ENCODE results near the gene CLEC1B.
"Not testable (repeated sequence)": the region's sequence is repeated elsewhere in the genome, so short reads cannot be mapped to it uniquely, and the experiment has no call there.

Gene CLEC1B

DNA sequence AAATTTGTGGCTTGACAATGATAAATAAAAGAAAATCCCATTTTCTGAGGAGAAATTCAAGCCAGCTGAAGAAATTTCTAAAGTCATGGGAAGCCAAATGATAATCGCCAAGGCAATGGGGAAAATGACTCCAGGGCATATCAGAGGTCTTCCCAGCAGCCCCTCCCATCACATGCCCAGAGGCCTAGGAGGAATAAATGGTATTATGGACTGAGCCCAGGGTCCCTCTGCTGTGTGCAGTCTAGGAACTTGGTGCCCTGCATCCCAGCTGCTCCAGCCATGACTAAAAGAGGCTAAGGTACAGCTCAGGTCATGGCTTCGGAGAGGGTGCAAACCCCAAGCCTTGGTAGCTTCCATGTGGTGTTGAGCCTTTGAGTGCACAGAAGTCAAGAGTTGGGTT lies 23.3 kb downstream of the CLEC1B start:
- no peak for DNase-seq

DNA sequence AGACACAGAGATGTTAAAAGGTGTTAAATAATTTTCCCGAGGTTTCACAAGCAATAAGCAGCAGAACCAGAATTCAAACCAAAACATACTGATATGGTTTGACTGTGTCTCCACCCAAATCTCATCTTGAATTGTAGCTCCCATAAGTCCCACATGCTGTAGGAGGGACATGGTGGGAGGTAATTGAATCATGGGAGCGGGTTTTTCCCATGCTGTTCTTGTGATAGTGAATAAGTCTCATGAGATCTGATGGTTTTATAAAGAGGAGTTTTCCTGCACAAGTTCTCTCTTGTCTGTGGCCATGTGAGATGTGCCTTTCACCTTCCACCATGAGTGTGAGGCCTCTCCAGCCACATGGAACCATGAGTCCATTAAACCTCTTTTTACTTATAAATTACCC lies 24.2 kb downstream of the CLEC1B start:
- not testable (repeated sequence) for DNase-seq

DNA sequence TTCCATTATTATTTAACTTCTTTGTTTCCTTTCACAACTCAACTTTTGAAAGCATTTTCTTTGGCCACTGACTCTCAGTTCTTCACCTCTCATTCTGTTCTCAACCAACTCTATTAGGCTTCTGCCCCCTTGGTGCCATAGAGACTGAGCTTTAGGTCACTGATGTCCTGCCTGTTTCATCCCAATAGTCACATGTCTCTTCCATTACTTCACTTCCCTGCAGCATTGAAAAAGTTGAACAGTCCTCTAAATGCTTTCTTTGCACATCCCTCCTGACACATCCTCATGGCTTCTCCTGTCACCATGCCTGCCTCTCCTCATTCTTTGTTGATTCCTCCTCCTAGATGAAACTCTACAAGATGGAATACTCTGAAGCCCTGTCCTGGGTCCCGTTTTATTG lies 25.0 kb downstream of the CLEC1B start:
- no peak for DNase-seq

DNA sequence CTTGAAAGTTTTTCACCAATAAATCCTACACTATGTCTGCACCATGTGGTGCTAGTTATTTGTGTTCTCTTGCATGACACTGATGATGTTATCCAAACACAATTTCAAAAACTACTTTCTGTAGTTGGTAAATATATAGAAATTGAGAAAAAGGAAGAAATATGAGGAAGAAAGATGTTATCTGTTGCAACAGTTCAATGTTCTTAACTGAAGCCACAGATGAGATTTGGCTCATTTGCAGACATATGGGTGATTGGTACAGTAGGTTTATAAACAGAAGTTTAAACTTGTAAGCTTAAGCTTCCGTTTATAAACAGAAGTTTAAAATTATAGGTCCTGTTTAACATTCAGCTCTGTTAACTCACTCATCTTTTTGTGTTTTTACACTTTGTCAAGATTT lies 27.7 kb downstream of the CLEC1B start, which contains the start of gene CLEC12A:
Gene CLEC12A, plus strand, starts transcription at position 229 of the 400 bp plus-strand sequence. CDS start 188 bp downstream, outside the sequence.
- DNase-seq: no peak

DNA sequence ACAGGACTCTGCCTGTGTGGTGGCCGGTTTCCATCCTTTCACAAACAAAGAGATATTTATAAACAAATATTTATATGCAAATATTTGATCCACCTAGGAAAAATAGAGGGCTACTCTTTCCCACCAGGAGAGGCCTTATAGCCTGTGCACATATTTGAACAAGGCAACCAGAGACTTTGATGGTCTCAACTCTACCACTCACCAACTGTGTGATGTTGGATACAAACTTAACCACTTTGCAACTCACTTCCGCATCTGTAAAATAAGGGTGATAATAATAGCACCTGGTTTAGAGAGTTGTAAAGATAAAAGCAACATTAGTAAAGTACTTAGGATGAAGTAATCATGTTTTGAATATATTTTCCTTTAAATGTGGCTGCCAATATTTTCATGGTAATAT lies 29.2 kb downstream of the CLEC1B start:
- DNase-seq: no peak

DNA sequence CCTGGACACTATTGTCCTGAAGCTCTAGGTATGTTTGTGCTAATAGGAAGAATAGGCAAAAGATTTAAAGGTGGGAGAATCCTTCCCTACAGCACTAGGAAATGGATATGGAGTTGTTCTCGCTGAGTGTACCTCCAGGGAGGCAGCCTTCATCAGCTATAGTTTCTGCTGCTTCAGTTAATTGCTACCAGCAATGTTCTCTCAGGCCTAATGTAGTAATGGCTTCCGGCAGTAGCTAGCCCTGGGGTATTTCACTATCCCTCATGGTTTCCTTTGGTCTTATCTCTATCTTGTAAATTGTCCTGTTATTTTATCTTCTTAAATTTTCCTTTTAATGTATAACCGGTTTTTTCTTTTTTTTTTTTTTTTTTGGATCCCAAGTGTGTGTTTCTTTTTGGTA lies 37.0 kb downstream of the CLEC1B start:
- DNase-seq: no peak

DNA sequence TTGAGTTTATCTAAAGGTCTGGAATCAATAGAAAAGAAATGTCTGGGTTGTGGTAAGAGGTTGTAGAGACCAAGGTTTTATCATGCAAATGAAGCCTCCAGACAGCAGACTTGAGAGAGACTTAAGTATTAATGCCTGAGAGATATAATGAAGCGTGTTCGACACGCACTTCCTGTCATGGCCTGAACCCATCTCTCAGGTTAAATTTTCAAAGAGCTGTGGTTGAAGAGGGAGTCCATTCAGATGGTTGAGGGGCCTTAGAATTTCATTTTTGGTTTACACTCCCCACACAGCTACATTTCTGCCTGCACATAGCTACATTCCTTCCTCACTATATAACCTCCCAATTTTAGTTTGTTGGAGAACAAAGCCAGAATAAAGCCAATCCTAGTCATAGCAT lies 37.8 kb downstream of the CLEC1B start:
- DNase-seq: no peak

DNA sequence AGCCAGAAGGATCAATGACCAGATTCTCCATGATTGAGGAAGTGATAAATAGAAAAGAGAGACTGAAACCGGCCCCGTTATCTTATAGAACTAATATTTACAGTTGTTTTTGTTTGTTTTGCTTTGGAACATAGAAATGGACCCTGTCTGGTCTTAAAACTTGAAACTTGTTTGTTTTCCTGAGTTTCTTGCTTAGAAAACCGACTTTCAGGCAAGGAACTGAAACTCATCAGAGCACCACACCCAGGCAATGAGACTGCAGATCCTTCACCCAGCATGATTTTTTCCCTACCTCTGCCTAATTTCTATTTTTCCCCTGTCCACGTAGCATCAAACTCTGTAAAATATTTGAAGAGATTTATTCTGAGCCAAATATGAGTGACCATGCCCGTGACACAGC lies 38.3 kb downstream of the CLEC1B start:
- DNase-seq: no peak

DNA sequence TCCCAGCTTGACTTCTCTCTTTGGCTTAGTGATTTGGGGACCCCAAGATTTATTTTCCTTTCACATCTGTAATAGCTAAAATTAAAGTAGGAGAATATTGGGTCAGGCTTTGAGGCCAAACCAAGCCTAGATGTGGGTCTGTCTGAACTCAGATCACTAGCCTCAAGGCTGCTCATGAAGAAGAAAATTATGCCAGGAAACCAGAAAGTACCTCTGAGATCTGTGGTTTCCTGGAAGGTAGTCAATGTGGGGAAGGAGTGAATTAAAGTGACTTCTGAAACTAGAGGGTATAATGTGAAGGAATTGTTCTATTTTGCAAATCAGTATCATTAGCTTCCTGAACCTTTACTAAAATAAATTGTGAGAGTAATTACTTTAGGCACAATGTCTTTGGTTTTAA lies 41.1 kb downstream of the CLEC1B start:
- no peak for DNase-seq

DNA sequence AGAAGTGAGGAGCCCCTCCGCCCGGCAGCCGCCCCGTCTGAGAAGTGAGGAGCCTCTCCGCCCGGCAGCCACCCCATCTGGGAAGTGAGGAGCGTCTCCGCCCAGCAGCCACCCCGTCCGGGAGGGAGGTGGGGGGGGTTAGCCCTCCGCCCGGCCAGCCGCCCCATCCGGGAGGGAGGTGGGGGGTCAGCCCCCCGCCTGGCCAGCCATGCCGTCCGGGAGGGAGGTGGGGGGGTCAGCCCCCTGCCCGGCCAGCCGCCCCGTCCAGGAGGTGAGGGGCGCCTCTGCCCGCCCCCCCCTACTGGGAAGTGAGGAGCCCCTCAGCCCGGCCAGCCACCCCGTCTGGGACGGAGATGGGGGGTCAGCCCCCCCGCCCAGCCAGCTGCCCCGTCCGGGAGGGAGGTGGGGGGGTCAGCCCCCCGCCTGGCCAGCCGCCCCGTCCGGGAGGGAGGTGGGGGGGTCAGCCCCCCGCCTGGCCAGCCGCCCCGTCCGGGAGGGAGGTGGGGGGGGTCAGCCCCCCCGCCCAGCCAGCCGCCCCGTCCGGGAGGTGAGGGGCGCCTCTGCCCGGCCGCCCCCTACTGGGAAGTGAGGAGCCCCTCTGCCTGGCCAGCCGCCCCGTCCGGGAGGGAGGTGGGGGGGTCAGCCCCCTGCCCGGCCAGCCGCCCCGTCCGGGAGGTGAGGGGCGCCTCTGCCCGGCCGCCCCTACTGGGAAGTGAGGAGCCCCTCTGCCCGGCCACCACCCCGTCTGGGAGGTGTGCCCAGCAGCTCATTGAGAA lies 45.8 kb downstream of the CLEC1B start:
- not testable (repeated sequence) for DNase-seq

DNA sequence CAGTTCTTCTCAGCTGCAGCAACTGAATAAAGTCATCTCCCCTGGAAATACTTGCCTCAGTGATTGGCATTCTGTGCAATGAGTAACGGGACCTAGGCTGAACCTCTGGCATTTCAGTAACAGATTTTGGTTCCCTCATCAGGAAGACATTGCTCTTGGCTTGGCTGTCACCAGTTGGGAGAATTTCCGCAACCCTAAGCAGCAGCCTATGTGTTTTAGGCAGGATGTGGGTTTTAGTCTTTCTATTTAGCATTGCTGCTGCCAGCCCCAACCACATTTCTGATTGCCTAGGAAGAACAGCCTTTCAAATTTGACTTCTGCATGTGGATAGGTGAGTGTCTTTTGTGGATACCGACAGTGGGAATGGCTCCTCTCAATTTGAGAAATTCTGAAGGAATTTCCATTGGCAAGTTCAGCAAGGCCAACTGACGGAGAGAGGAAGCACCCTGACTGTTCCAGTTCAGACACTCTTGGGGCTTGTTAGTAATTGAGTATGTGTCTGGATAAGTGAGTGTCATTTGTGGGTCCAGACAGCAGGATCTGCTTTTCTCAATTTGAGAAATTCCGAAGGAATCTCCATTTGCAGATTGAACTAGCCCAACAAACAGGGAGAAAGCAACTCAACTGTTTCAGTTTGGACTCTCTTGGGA lies 47.8 kb downstream of the CLEC1B start:
- no peak for DNase-seq

DNA sequence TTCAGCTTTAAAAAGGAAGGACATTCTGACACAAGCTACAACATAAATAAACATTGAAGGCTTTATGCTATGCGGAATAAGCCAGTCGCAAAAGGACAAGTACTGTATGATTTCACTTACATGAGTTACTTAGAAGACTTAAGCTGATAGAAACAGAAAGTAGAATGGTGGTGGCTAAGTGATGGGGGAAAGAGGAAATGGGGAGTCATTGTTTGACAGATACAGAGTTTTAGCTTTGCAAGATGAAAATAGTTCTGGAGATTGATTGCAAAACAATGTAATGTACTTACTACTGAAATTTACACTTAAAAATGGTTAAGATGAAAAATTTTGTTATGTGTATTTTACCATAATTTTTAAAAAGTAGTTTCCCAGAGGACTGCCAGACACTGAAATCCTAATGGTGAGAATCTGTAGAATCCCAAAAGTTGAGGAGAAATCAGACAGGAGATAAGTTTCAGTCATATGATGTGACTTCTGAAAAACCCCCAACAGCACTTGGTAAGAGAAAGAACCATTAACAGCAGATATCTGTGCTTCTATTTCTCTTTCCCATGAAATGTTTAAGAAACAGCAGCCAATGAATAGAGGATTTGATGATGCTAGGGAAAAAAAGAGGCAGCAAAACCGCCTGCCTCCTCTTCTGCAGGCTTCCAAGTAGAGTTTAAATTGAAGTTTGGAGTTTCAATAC lies 50.2 kb downstream of the CLEC1B start:
- DNase-seq: no peak

DNA sequence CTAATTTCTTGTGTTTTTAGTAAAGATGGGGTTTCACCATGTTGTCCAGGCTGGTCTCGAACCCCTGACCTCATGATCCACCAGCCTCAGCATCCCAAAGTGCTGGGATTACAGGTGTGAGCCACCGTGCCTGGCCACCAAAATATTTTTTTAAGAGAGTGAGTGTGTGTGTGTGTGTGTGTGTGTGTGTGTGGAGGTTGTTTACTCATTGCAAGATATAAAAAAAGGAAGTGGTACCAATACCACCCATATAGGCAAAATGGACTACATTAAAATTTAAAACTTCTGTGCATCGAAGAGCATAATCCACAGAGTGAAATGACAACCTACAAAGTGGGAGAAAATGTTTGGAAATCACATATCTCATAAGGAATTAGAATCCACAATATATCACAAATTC lies 51.2 kb downstream of the CLEC1B start:
- DNase-seq: no peak

DNA sequence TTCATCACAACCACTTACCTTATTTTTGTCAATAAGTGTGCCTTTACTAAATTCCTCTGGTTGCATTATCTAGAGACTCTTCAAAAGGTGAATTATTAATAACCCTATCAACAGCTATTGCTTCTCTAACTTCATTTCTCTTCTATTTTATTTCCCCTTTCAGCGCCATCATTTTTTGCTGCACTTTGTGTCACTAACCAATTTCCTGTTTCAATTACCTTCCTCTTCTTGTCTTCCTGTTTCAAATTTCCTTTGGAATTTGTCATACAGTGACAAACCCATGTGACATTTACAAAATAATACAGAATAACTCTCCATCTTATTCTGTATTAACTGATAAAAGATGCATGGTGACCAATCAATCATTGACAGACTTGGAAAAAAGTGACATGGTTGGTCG lies 54.5 kb downstream of the CLEC1B start:
- DNase-seq: no peak

DNA sequence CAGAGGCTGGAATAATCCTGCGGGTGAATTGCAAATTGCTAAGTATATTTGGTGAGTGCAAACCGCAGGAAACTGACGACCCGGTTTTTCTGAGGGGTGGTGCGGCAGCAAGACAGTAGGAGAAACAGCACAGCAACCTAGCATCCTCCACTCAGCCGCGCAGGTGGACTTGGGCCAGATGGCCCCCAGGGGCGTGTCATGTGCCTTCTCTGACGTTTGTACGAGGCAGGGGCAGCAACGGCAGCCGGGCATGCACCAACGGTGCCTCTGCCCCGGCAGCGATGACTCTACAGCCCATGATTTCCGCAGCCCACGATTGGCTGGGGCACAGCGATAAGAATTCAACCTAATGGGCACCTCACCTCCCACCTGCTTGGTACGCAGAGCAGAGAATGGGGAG lies 55.7 kb downstream of the CLEC1B start:
- DNase-seq: peak in 11 of 58 donors; percentile 1 to 53 (median 31)

Data from anterior cingulate cortex (tissue), 58 donors.